Esophagus muscularis mucosa (tissue), 3 donors: ENCODE data around the gene ENG.

ENCODE experiments used
- POLR2A ChIP-seq: fragments of 450-650 bp; IDR thresholded peaks from one replicate; pipeline ENCODE4 v1.6.1; 2017; ENCODE audit warnings: antibody characterized with exemption, moderate library complexity, mild to moderate bottlenecking, low read depth
- TF ChIP-seq, protein P1 (sequence below), 3 experiments: fragments of 200-600 bp in 2 of 3; fragments of 450-650 bp in 1 of 3; sonication (generic) in 2 of 3; IDR thresholded peaks; one replicate each; pipeline ENCODE4 v1.5.1; 2017 to 2019; ENCODE audit warnings: antibody characterized with exemption in 3 of 3, mild to moderate bottlenecking in 2 of 3, moderate library complexity in 1 of 3

DNA sequence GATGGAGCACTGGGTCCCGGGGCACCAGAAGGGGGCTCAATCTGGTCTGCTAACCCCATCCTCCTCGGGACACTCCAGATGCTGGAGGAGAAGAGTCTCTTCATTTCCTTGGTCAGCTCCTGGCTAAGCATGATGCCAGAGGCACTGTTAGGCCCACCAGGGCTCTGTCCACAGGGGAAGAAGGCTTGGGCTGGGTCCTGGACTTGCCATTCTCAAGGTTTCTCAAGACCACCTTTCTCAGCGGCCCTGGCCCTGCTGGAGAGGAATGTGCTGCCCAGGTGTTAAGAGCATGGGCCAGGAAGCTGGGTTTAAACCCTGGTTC is 83.9 kb downstream of the ENG start:
- TF ChIP-seq POLR2A, result no peak
- TF ChIP-seq, protein P1, sequence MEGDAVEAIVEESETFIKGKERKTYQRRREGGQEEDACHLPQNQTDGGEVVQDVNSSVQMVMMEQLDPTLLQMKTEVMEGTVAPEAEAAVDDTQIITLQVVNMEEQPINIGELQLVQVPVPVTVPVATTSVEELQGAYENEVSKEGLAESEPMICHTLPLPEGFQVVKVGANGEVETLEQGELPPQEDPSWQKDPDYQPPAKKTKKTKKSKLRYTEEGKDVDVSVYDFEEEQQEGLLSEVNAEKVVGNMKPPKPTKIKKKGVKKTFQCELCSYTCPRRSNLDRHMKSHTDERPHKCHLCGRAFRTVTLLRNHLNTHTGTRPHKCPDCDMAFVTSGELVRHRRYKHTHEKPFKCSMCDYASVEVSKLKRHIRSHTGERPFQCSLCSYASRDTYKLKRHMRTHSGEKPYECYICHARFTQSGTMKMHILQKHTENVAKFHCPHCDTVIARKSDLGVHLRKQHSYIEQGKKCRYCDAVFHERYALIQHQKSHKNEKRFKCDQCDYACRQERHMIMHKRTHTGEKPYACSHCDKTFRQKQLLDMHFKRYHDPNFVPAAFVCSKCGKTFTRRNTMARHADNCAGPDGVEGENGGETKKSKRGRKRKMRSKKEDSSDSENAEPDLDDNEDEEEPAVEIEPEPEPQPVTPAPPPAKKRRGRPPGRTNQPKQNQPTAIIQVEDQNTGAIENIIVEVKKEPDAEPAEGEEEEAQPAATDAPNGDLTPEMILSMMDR (IDR thresholded peaks at IDR 0.05), result no peak
